KOPT-K1 (cell line): ENCODE results near the gene NECAB3.
"Not testable (repeated sequence)": the region's sequence is repeated elsewhere in the genome, so short reads cannot be mapped to it uniquely, and the experiment has no call there.

Source experiments
- H3K27ac ChIP-seq: fragments of 200-600 bp; sonication (generic); 2 replicates; pipeline ENCODE4 v1.5.1; 2016; ENCODE audit warnings: antibody characterized with exemption, mild to moderate bottlenecking, low read depth, low read length; ENCODE audit not compliant: poor library complexity, severe bottlenecking
- H3K36me3 ChIP-seq: fragments of 200-600 bp; sonication (generic); 2 replicates; pipeline ENCODE4 v1.5.1; 2017; ENCODE audit warnings: antibody characterized with exemption, mild to moderate bottlenecking, low read length, moderate library complexity; ENCODE audit not compliant: insufficient read depth
- H3K9me3 ChIP-seq: fragments of 200-600 bp; sonication (generic); 2 replicates; pipeline ENCODE4 v1.5.1; 2017; ENCODE audit warnings: antibody characterized with exemption, low read length, mild to moderate bottlenecking; ENCODE audit not compliant: insufficient read depth, poor library complexity, severe bottlenecking

Gene NECAB3

DNA sequence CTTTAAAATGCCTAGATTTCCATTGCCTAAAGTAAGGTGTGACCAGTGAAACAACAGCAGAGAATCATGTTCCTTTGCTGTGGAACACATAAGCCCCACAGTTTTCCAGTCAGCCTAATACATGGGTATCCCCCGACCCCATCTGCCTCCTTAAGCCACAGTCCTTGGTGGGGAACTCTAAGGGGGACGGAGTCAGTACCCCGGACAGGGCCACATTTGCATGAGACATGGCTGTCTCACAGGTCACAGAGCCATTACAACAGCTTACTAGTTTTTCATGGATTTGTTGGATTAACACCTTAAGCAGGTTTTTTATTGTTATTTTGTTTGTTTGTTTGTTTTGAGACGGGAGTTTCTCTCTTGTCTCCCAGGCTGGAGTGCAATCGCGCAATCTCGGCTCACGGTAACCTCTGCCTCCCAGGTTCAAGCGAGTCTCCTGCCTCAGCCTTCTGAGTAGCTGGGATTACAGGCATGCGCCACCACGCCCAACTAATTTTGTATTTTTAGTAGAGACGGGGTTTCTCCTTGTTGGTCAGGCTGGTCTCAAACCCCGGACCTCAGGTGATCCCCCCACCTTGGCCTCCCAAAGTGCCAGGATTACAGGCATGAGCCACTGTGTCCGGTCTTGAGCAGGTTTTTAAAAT is 27.1 kb downstream of the NECAB3 start:
- not testable (repeated sequence) for H3K27ac ChIP-seq
- peaks cover 30% of the 10 kb centered on the region for H3K36me3 ChIP-seq

DNA sequence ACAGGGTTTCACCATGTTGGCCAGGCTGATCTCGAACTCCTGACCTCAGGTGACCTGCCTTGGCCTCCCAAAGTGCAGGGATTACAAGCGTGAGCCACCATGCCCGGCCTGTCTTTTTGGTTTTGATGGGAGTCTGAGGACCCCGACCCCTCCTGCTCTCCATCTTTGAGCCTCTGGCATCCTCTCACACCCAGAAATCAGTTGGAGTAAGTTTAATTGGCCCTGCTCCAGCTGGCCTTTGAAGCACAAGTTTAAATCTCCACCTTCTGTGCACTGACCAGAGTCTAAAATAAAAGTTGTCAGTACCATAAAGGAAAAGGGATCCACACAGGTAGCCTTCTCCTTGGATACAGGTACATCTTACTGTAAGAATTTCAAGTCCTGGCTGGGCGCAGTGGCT is 28.0 kb downstream of the NECAB3 start:
- peaks cover 39% of the 10 kb centered on the region for H3K36me3 ChIP-seq
- no peaks in the 10 kb centered on the region for H3K9me3 ChIP-seq
- H3K27ac ChIP-seq: no peak overlapping the region

More for the DNA sequence above, 27.1 kb downstream of the NECAB3 start:
- H3K9me3 ChIP-seq: not testable (repeated sequence)

DNA sequence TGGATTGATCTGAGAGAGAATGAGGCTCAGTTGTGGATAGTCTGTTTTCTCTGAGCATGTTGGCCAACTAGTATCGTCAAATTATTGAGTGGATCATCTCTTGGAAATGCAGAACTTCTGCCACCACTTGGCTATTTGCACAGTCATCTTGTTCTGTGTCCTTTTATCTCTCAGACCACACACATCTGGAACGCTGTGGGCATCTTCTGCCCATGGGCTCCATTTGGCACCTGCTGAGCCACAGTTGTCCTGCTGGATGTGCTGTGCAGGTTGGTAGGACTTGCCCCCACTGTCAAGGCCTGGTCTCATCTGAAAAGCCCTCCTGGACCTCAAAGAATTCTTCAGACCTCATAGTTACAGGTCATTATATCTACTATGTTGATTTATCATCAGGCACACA is 28.8 kb downstream of the NECAB3 start:
- Histone ChIP-seq H3K9me3 (no peaks in the 10 kb centered on the region), H3K36me3 (peaks cover 45% of the 10 kb centered on the region), H3K27ac (no peak overlapping the region)

GRCh38 chr20:33645072-33645358 is 29.2 kb downstream of the NECAB3 start:
- peaks cover 49% of the 10 kb centered on the region for H3K36me3 ChIP-seq
- H3K9me3 ChIP-seq: no peaks in the 10 kb centered on the region
- H3K27ac ChIP-seq: no peak overlapping the region

- H3K9me3 ChIP-seq: no peaks in the 10 kb centered on the region
- H3K27ac ChIP-seq: no peak overlapping the region
- H3K36me3 ChIP-seq: peaks cover 54% of the 10 kb centered on the region
Observed at GRCh38 chr20:33644313-33645071, 29.7 kb downstream of the NECAB3 start.

GRCh38 chr20:33640287-33640686 is 33.9 kb downstream of the NECAB3 start:
- no peak overlapping the region for H3K27ac ChIP-seq
- H3K9me3 ChIP-seq: no peaks in the 10 kb centered on the region
- peaks cover 70% of the 10 kb centered on the region for H3K36me3 ChIP-seq

- Histone ChIP-seq H3K27ac (no peak overlapping the region), H3K9me3 (no peaks in the 10 kb centered on the region), H3K36me3 (peaks cover 72% of the 10 kb centered on the region)
Observed at GRCh38 chr20:33636776-33637175, 37.5 kb downstream of the NECAB3 start.

- no peak overlapping the region for H3K27ac ChIP-seq
- no peaks in the 10 kb centered on the region for H3K9me3 ChIP-seq
- H3K36me3 ChIP-seq: peaks cover 66% of the 10 kb centered on the region
Observed at GRCh38 chr20:33635341-33635740, 38.9 kb downstream of the NECAB3 start.

- peaks cover 69% of the 10 kb centered on the region for H3K36me3 ChIP-seq
Observed at GRCh38 chr20:33631910-33632309, 42.3 kb downstream of the NECAB3 start.

GRCh38 chr20:33630507-33630906 is 43.7 kb downstream of the NECAB3 start:
- H3K9me3 ChIP-seq: no peaks in the 10 kb centered on the region
- no peak overlapping the region for H3K27ac ChIP-seq
- H3K36me3 ChIP-seq: peaks cover 77% of the 10 kb centered on the region

More at GRCh38 chr20:33631910-33632309, 42.3 kb downstream of the NECAB3 start:
- H3K27ac ChIP-seq, H3K9me3 ChIP-seq: not testable (repeated sequence)

DNA sequence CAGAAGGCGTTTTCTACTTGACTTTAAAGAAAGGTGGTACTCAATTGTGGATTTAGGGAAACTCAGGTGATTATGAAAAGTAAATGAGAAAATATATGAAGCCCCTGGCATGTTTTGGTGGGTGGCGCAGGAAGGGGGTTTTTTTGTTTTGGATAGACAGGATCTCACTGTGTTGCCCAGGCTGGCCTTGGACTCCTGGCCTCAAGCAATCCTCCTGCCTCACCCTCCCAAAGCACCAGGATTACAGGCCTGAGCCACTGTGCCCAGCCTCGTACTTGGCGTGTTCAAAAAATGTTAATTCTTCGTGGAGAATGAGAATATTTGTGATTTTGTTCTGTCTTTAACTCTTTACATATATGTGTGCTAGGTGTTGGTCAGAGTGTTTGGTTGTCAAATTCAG is 44.2 kb downstream of the NECAB3 start:
- Histone ChIP-seq H3K9me3 (no peaks in the 10 kb centered on the region), H3K36me3 (peaks cover 79% of the 10 kb centered on the region)

GRCh38 chr20:33629533-33629932 is 44.7 kb downstream of the NECAB3 start:
- Histone ChIP-seq H3K27ac (no peak overlapping the region), H3K9me3 (no peaks in the 10 kb centered on the region), H3K36me3 (peaks cover 80% of the 10 kb centered on the region)

More for the DNA sequence above, 44.2 kb downstream of the NECAB3 start:
- no peak overlapping the region for H3K27ac ChIP-seq

DNA sequence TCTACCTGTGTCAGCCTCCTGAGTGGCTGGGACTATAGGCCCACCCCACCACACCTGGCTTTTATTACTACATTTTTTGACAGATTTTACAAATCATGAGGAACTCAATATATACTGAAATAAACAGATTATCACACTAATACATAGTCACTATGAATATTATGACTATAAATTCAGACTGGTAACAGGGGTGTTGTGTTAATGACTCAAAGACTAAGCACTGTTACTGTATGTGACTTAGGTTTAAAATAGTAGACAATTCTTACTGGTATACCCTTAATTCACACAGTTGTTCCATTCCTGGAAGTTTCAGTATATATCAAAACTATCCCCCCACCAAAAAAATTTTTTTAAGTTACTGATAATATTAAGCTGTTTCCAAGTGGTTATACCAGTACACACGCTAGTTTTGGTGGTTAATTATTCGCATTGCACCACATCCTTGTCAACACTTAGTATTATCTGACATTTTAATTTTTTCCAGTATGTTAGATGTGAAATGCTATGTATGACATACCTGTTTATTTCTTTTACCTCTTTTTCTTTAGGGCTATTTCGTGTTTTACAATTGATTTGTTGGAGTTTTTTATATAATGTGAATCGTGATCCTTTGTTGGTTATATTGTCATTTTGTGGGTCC is 46.5 kb downstream of the NECAB3 start:
- peaks cover 84% of the 10 kb centered on the region for H3K36me3 ChIP-seq
- H3K27ac ChIP-seq: no peak overlapping the region
- no peaks in the 10 kb centered on the region for H3K9me3 ChIP-seq

DNA sequence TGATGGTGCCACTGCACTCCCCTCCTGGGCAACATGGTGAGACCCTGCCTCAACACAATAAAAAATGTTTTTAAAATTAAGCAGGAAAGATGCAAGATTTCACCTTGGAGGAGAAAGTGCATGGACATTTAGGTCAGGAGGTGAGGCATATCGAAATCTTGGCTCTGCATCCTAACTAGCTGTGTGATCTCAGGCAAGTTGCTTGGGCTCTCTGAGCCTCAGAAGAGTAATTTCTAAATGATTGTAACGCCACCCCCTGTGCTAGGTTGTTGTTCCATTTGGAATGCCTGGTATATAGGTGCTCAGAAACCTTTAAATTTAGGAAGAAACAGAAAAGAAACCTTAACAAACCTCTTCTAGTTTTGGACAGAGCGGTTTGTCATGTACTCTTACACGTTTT is 48.0 kb downstream of the NECAB3 start:
- Histone ChIP-seq H3K27ac (no peak overlapping the region), H3K9me3 (no peaks in the 10 kb centered on the region), H3K36me3 (peaks cover 79% of the 10 kb centered on the region)

GRCh38 chr20:33624399-33624798 is 49.8 kb downstream of the NECAB3 start:
- H3K27ac ChIP-seq: no peak overlapping the region
- H3K9me3 ChIP-seq: no peaks in the 10 kb centered on the region
- peaks cover 64% of the 10 kb centered on the region for H3K36me3 ChIP-seq
